Neural cell (in vitro differentiated cells): Measurements from ENCODE around the gene NAA20. TPM values are rescaled to one million over a fixed set of nuclear protein-coding genes. Genes with fewer than 3 reads are reported as not detected.
A peak's percentile ranks its signal among the peaks of the same experiment; 100 is the strongest.

Experiments
- H2AFZ ChIP-seq: fragments of 200-600, 300-800 bp; sonication (generic), shearing (Covaris generic); 2 replicates; pipeline ENCODE4 v1.6.0; 2014; ENCODE audit warnings: low read depth, mild to moderate bottlenecking, antibody characterized with exemption, low read length, moderate library complexity
- H3F3A ChIP-seq: fragments of 200-600 bp; shearing (Covaris generic); 2 replicates; pipeline ENCODE4 v1.6.1; 2016; ENCODE audit warnings: mild to moderate bottlenecking, moderate library complexity, mixed read lengths, antibody characterized with exemption, low read length; ENCODE audit not compliant: insufficient read depth, poor library complexity, severe bottlenecking
- H3K27ac ChIP-seq: fragments of 200-600, 300-800 bp; sonication (generic), shearing (Covaris generic); 2 replicates; pipeline ENCODE4 v1.5.1; 2014; ENCODE audit warnings: mild to moderate bottlenecking, low read length, moderate library complexity
- H3K27me3 ChIP-seq: fragments of 300-800, 200-600 bp; sonication (generic), shearing (Covaris generic); 2 replicates; pipeline ENCODE4 v1.6.0; 2014; ENCODE audit warnings: mild to moderate bottlenecking, low read depth, low read length, moderate library complexity; ENCODE audit not compliant: insufficient read depth
- H3K36me3 ChIP-seq: fragments of 300-800, 200-600 bp; sonication (generic), shearing (Covaris generic); 2 replicates; pipeline ENCODE4 v1.5.1; 2014; ENCODE audit warnings: mild to moderate bottlenecking, antibody characterized with exemption, low read length, moderate library complexity; ENCODE audit not compliant: insufficient read depth
- H3K4me2 ChIP-seq: fragments of 300-800, 200-600 bp; sonication (generic), shearing (Covaris generic); 2 replicates; pipeline ENCODE4 v1.6.0; 2014; ENCODE audit warnings: mild to moderate bottlenecking, low read length
- H3K4me3 ChIP-seq: fragments of 300-800, 200-600 bp; sonication (generic), shearing (Covaris generic); 2 replicates; pipeline ENCODE4 v1.5.1; 2014; ENCODE audit warnings: mild to moderate bottlenecking, low read length, moderate library complexity
- H3K79me2 ChIP-seq: fragments of 200-600 bp; shearing (Covaris generic); replicated peaks from 2 replicates; pipeline ENCODE4 v1.6.0; 2014; ENCODE audit warnings: mild to moderate bottlenecking, low read length, moderate library complexity; ENCODE audit not compliant: insufficient read depth
- H3K9ac ChIP-seq: fragments of 300-800, 200-600 bp; sonication (generic), shearing (Covaris generic); 2 replicates; pipeline ENCODE4 v1.6.1; 2016; ENCODE audit warnings: mild to moderate bottlenecking, low read length, mixed read lengths
- H3K9me2 ChIP-seq: fragments of 200-600 bp; shearing (Covaris generic); 2 replicates; pipeline ENCODE4 v1.6.1; 2016; ENCODE audit warnings: mild to moderate bottlenecking, low read length, mixed read lengths; ENCODE audit not compliant: insufficient read depth
- H3K9me3 ChIP-seq: fragments of 200-600, 300-800 bp; sonication (generic), shearing (Covaris generic); 2 replicates; pipeline ENCODE4 v1.6.1; 2016; ENCODE audit warnings: mild to moderate bottlenecking, mixed run types, low read length, moderate library complexity, mixed read lengths
- H4K20me1 ChIP-seq: fragments of 200-600 bp; shearing (Covaris generic); 2 replicates; pipeline ENCODE4 v1.6.1; 2016; ENCODE audit warnings: mild to moderate bottlenecking, mixed run types; ENCODE audit not compliant: insufficient read depth
- CTCF ChIP-seq: fragments of 450-650 bp; IDR thresholded peaks from 2 replicates; pipeline ENCODE4 v1.5.1; 2014; ENCODE audit warnings: antibody characterized with exemption, mild to moderate bottlenecking, moderate library complexity; ENCODE audit not compliant: poor library complexity, severe bottlenecking
- EP300 ChIP-seq: fragments of 450-650 bp; conservative IDR thresholded peaks from 2 replicates; pipeline ENCODE4 v1.6.1; 2014; ENCODE audit warnings: antibody characterized with exemption, mild to moderate bottlenecking, moderate library complexity; ENCODE audit not compliant: poor library complexity, severe bottlenecking
- EZH2 ChIP-seq: fragments of 200-600, 300-800 bp; shearing (Covaris generic), sonication (generic); IDR thresholded peaks from 2 replicates; pipeline ENCODE4 v1.6.1; 2014; ENCODE audit warnings: antibody characterized with exemption, low read length, borderline replicate concordance, mild to moderate bottlenecking; ENCODE audit not compliant: insufficient read depth, poor library complexity, severe bottlenecking
- MXI1 ChIP-seq: fragments of 450-650 bp; conservative IDR thresholded peaks from 2 replicates; pipeline ENCODE4 v1.6.1; 2014; ENCODE audit warnings: antibody characterized with exemption, mild to moderate bottlenecking; ENCODE audit not compliant: poor library complexity, severe bottlenecking
- POLR2AphosphoS5 ChIP-seq: IDR thresholded peaks from 2 replicates; pipeline ENCODE4 v1.6.1; 2012
- RAD21 ChIP-seq: fragments of 450-650 bp; conservative IDR thresholded peaks from 2 replicates; pipeline ENCODE4 v1.6.1; 2014; ENCODE audit warnings: antibody characterized with exemption, mild to moderate bottlenecking, moderate library complexity
- SMC3 ChIP-seq: fragments of 450-650 bp; conservative IDR thresholded peaks from 2 replicates; pipeline ENCODE4 v1.6.1; 2014; ENCODE audit warnings: antibody characterized with exemption, mild to moderate bottlenecking, moderate library complexity; ENCODE audit not compliant: poor library complexity
- TAF1 ChIP-seq: IDR thresholded peaks from 2 replicates; pipeline ENCODE4 v1.6.1; 2012; ENCODE audit warnings: low read depth
- polyA minus RNA-seq: library from RNA; depleted of rRNA, polyadenylated mRNA; stranded (reverse); fragments of >200 nt; gene quantifications from 2 replicates; pipeline ENCODE4 v1.2.3, GENCODE V29; 2014
- polyA plus RNA-seq: library from polyadenylated mRNA; depleted of rRNA; stranded (reverse); fragments of >200 nt; gene quantifications from 2 replicates; pipeline ENCODE4 v1.2.3, GENCODE V29; 2014
- TF ChIP-seq, protein P1 (sequence below): IDR thresholded peaks from 2 replicates; pipeline ENCODE4 v1.6.1; 2012; ENCODE audit warnings: borderline replicate concordance

NAA20 gene
- polyA plus RNA-seq, result 43.9 and 48.9 TPM in 2 replicates
- 39.2 and 43.2 TPM in 2 replicates for polyA minus RNA-seq

DNA sequence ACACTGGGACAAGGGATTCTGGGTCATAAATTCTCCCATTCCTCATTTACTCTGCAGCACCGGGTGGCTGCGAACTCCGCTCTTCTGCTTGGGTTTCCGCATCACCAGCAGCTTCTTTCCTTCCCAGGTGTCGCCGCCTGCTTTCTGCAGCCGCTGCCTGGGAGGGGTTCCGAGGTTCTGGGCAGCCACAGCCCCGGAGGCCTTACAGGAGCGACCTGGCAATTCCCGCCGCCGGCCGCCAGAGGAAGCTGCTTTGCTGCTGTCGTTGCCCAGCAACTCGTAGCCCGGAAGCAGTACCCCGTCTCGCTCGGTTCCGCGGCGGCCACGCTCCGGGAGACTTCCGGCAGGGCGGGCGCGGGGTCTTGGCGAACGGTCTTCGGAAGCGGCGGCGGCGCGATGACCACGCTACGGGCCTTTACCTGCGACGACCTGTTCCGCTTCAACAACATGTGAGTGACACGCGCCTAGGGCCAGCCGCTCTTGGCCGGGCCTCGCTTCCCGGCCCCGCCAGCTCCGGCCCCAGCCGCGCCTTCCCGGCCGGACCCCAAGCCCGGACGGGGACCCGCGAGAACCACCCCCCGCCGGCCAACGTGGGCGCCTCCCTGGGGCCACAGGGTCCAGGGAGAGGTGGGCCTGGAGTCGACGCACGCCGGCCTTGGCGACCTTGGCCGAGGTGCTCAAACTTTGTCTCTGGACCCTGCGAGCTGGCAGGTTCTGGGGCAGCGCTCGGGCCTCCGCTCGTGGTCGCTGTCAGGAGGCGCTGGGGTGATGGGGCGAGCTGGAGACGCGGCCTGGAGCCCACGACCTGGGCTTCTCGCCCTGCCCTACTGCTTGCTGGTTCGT lies at the start of gene NAA20:
NAA20 (plus strand) TSS at position 362 of the 843 bp plus-strand sequence; CDS start at position 397, 35 bp downstream.
- H3K9ac ChIP-seq, result peak within 1 kb of the TSS; percentile 75
- peaks cover 38% of the 10 kb centered on the region for H3K79me2 ChIP-seq
- no peaks in the 10 kb centered on the region for H3K9me3 ChIP-seq
- peak within 1 kb of the TSS; percentile 60 for H3K27ac ChIP-seq
- no peaks in the 10 kb centered on the region for H3K9me2 ChIP-seq
- H3F3A ChIP-seq, result no peaks in the 10 kb centered on the region
- no peaks in the 10 kb centered on the region for H4K20me1 ChIP-seq
- peak within 1 kb of the TSS; percentile 88 for H3K4me2 ChIP-seq
- peak within 1 kb of the TSS; percentile 95 for H3K4me3 ChIP-seq
- no peaks in the 10 kb centered on the region for H3K27me3 ChIP-seq
- H3K36me3 ChIP-seq, result no peaks in the 10 kb centered on the region
- peak within 1 kb of the TSS; percentile 73 for H2AFZ ChIP-seq
- TF ChIP-seq SMC3, result peak; percentile 69
- TF ChIP-seq, protein P1, sequence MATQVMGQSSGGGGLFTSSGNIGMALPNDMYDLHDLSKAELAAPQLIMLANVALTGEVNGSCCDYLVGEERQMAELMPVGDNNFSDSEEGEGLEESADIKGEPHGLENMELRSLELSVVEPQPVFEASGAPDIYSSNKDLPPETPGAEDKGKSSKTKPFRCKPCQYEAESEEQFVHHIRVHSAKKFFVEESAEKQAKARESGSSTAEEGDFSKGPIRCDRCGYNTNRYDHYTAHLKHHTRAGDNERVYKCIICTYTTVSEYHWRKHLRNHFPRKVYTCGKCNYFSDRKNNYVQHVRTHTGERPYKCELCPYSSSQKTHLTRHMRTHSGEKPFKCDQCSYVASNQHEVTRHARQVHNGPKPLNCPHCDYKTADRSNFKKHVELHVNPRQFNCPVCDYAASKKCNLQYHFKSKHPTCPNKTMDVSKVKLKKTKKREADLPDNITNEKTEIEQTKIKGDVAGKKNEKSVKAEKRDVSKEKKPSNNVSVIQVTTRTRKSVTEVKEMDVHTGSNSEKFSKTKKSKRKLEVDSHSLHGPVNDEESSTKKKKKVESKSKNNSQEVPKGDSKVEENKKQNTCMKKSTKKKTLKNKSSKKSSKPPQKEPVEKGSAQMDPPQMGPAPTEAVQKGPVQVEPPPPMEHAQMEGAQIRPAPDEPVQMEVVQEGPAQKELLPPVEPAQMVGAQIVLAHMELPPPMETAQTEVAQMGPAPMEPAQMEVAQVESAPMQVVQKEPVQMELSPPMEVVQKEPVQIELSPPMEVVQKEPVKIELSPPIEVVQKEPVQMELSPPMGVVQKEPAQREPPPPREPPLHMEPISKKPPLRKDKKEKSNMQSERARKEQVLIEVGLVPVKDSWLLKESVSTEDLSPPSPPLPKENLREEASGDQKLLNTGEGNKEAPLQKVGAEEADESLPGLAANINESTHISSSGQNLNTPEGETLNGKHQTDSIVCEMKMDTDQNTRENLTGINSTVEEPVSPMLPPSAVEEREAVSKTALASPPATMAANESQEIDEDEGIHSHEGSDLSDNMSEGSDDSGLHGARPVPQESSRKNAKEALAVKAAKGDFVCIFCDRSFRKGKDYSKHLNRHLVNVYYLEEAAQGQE, result no peak
- TF ChIP-seq RAD21, result peak; percentile 55
- TF ChIP-seq MXI1, result peak; percentile 95
- TF ChIP-seq TAF1, result peak; percentile 79
- TF ChIP-seq EP300, result peak; percentile 51
- TF ChIP-seq CTCF, result peak; percentile 95
- TF ChIP-seq POLR2AphosphoS5, result peak; percentile 79
- no peak for TF ChIP-seq EZH2

DNA sequence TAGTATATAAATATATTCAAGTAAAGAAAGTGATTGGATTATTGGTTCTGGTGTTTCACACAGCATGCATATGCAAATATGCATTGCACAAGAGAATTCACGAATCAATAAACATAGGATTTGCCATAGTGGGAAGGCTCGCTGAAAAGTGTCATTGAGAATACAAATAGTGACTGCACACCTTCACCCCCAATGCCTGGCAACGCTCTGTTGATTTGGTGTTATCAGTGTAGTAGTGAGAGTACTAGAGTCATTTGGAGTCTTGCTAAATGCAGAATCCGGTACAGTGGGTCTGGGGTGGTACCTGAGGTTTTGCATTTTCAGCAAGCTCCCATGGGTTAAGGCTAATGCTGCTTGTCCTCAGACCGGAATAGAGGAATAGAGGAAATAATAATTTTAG lies 49.7 kb upstream of the NAA20 start:
- H3K27ac ChIP-seq, result no peak overlapping the region
- H3F3A ChIP-seq, result no peaks in the 10 kb centered on the region
- no peaks in the 10 kb centered on the region for H3K9me2 ChIP-seq
- H3K27me3 ChIP-seq, result no peaks in the 10 kb centered on the region
- H3K9ac ChIP-seq, result no peak overlapping the region
- H3K36me3 ChIP-seq, result peaks cover 5% of the 10 kb centered on the region
- H4K20me1 ChIP-seq, result no peaks in the 10 kb centered on the region
- no peak overlapping the region for H2AFZ ChIP-seq
- no peak overlapping the region for H3K4me2 ChIP-seq
- no peak overlapping the region for H3K4me3 ChIP-seq
- no peaks in the 10 kb centered on the region for H3K79me2 ChIP-seq
- H3K9me3 ChIP-seq, result no peaks in the 10 kb centered on the region
- TF ChIP-seq SMC3 (no peak), TAF1 (no peak), EZH2 (no peak), POLR2AphosphoS5 (no peak), CTCF (no peak), EP300 (no peak)
- TF ChIP-seq, protein P1, result no peak
